Psoas muscle (tissue), 8 donors: ENCODE results near the gene OR13H1. TPM values are rescaled to one million over a fixed set of nuclear protein-coding genes. Genes with fewer than 3 reads are reported as not detected.
"Not testable (repeated sequence)": the region's sequence is repeated elsewhere in the genome, so short reads cannot be mapped to it uniquely, and the experiment has no call there.

ENCODE experiments used
- ATAC-seq, 4 donors: fragments of 200-7000 bp; cut with Tn5 transposase; one replicate each; pipeline ENCODE4 v1.9.1; 2020; ENCODE audit warnings: moderate library complexity in 3 of 4, mild to moderate bottlenecking in 2 of 4
- DNase-seq, 2 donors: peaks; one replicate each; pipeline ENCODE4 v3.0.0-alpha.2; 2020
- H3K27ac ChIP-seq: fragments of 200-600 bp; one replicate; pipeline ENCODE4 v1.8.0; 2022
- H3K27me3 ChIP-seq, 3 donors: fragments of 200-600 bp in 1 of 3; one replicate each; pipeline versions ENCODE4 v1.6.1 to v1.8.0; 2013 to 2022; ENCODE audit warnings: low read length in 2 of 3, mild to moderate bottlenecking in 2 of 3, moderate library complexity in 1 of 3; ENCODE audit not compliant: insufficient read depth in 3 of 3
- H3K36me3 ChIP-seq, 2 donors: fragments of 200-600 bp in 1 of 2; one replicate each; pipeline versions ENCODE4 v1.6.1 to v1.8.0; 2013 to 2022; ENCODE audit warnings: low read depth in 1 of 2, mild to moderate bottlenecking in 1 of 2, moderate library complexity in 1 of 2; ENCODE audit not compliant: insufficient read depth in 1 of 2
- H3K4me1 ChIP-seq: fragments of 200-600 bp; one replicate; pipeline ENCODE4 v1.8.0; 2022
- H3K4me3 ChIP-seq: fragments of 200-600 bp; one replicate; pipeline ENCODE4 v1.8.0; 2022; ENCODE audit warnings: mild to moderate bottlenecking
- H3K9me3 ChIP-seq: fragments of 200-600 bp; one replicate; pipeline ENCODE4 v1.8.0; 2022
- whole genome bisulfite sequencing, 3 donors: extraction: QIAGEN DNeasy Blood & Tissue Kit; methylation state at CpG; one replicate each; pipeline versions ENCODE4 v1.1.6 to v1.1.7; 2013; 5-methylcytosine and 5-hydroxymethylcytosine counted together
- intact Hi-C, 2 donors: fragments of 100-400 bp; cut with DNase I; formaldehyde crosslinking; loops; one replicate each; pipeline versions ENCODE4 v1.11.0 to v1.14.2; 2022
- polyA plus RNA-seq, 3 donors: library from polyadenylated mRNA; stranded (reverse); fragments of 200-250 nt; gene quantifications; one replicate each; pipeline ENCODE4 v1.2.3, GENCODE V29; 2013
- total RNA-seq, 4 donors: library from RNA; stranded (reverse); fragmentation: NEBNext Ultra II Directional in 2 of 4; extraction: Animal tissue kit (Norgen Biotek cat#: 25700) in 2 of 4; gene quantifications; one replicate each; pipeline versions ENCODE4 v1.2.1 to v1.2.4, GENCODE V29; 2021 to 2023
- TF ChIP-seq, protein P1 (sequence below): fragments of 200-600 bp; IDR thresholded peaks from one replicate; pipeline ENCODE4 v1.8.0; 2022; ENCODE audit warnings: antibody characterized with exemption
- donor health status: healthy with polysubstance abuse.
- donor health status: DM: no; HTN: no; CAD: no; lungs with moderate emphysema.
- donor health status: Bipolar disorder and iron deficiency.
- donor health status: healthy.
- donor health status: DM: yes; HTN: yes; CAD: no.
- donor health status: DM: no; HTN: no; CAD: no.
- donor health status: DM: no; HTN: no; CAD: no.
- donor health status: DM: yes; HTN: yes; CAD: no.

The OR13H1 gene
- total and polyA plus RNA-seq, 7 donors, result not detected

DNA sequence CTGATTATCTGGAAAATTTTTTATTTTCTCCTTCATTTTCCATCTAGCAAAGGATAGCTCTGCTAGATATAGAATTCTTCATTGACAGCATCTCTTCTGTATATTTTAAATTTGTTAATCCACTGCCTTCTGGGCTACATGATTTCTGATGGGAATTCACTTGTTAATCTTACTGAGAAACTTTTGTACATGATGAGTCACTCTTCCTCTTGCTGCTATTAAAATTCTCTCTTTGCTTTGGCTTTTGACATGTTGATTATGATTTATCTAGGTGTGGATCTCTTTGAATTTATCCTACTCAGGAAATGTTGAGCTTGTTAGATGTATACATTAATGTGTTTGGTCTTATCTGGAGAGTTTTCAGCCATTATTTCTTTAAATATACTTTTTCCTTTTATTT lies 27.5 kb downstream of the OR13H1 start:
- H3K27ac ChIP-seq, result no peak overlapping the region
- DNase-seq (no peak), ATAC-seq (no peak)
- H3K4me3 ChIP-seq, result no peak overlapping the region
- no peaks in the 10 kb centered on the region for H3K4me1 ChIP-seq
- intact Hi-C loops, result no loop called here
- H3K9me3 ChIP-seq, result no peaks in the 10 kb centered on the region
- no peaks in the 10 kb centered on the region for H3K36me3 ChIP-seq
- TF ChIP-seq, protein P1, sequence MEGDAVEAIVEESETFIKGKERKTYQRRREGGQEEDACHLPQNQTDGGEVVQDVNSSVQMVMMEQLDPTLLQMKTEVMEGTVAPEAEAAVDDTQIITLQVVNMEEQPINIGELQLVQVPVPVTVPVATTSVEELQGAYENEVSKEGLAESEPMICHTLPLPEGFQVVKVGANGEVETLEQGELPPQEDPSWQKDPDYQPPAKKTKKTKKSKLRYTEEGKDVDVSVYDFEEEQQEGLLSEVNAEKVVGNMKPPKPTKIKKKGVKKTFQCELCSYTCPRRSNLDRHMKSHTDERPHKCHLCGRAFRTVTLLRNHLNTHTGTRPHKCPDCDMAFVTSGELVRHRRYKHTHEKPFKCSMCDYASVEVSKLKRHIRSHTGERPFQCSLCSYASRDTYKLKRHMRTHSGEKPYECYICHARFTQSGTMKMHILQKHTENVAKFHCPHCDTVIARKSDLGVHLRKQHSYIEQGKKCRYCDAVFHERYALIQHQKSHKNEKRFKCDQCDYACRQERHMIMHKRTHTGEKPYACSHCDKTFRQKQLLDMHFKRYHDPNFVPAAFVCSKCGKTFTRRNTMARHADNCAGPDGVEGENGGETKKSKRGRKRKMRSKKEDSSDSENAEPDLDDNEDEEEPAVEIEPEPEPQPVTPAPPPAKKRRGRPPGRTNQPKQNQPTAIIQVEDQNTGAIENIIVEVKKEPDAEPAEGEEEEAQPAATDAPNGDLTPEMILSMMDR, result no peak
- peaks cover 0 to 20% (median 0%) of the 10 kb centered on the region in 3 donors for H3K27me3 ChIP-seq

- intact Hi-C loops, result no loop called here
- no peak for DNase-seq
- no peak overlapping the region for H3K27ac ChIP-seq
- no peaks in the 10 kb centered on the region for H3K4me1 ChIP-seq
- no peak for ATAC-seq
- no peaks in the 10 kb centered on the region for H3K36me3 ChIP-seq
- WGBS, 3 donors, result 28 to 39% (median 39%) methylated on average over 5 of the region's 5 CpGs
- TF ChIP-seq, protein P1, result no peak
- no peak overlapping the region for H3K4me3 ChIP-seq
- no peaks in the 10 kb centered on the region for H3K9me3 ChIP-seq
- peaks cover 0 to 19% (median 0%) of the 10 kb centered on the region in 3 donors for H3K27me3 ChIP-seq
These were observed 28.6 kb downstream of the OR13H1 start for GRCh38 chrX:131572372-131573014.

- intact Hi-C loops, result no loop called here
These were observed 33.5 kb downstream of the OR13H1 start for GRCh38 chrX:131577413-131577812.

DNA sequence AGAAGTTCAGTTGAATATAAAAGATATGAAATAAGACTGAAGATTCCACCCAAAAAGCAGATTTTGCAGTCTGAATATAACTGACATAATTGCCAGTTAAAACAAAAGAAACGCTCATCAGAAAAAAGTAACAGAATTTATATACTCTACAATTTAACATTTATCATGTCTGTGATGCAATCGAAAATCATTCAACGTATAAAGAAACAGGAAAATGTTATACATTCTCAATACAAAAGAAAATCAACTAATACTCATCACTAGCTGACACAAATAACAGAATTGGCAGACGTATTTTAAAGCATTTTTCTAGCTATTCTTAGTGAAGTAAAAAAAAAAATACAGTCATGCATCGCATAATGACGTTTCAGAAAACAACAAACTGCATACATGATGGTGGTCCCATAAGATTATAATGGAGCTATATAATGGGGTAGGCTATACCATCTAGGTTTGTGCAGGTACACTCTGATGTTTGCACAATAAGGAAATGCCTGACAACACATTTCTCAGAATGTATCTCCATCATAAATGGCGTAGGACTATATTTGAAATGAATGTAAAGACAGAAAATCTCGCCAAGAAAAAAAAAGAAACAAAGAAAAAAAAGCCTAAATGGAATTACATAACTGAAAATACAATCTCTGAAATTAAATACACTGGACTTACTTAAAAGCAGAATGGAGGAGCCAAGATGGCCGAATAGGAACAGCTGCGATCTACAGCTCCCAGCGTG lies 34.3 kb downstream of the OR13H1 start:
- ATAC-seq (no peak), DNase-seq (no peak)
- 71 to 88% (median 87%) methylated on average over 11 of the region's 11 CpGs for WGBS, 3 donors
- H3K36me3 ChIP-seq, result no peaks in the 10 kb centered on the region
- H3K27ac ChIP-seq, result no peak overlapping the region
- H3K27me3 ChIP-seq, result peaks cover 0 to 12% (median 0%) of the 10 kb centered on the region in 3 donors
- TF ChIP-seq, protein P1, result no peak
- intact Hi-C loops, result no loop called here
- no peak overlapping the region for H3K4me3 ChIP-seq
- H3K9me3 ChIP-seq, result no peaks in the 10 kb centered on the region
- H3K4me1 ChIP-seq, result no peaks in the 10 kb centered on the region

More at GRCh38 chrX:131577413-131577812, 33.5 kb downstream of the OR13H1 start:
- no peak for ATAC-seq
- peaks cover 0 to 12% (median 0%) of the 10 kb centered on the region in 3 donors for H3K27me3 ChIP-seq
- H3K36me3 ChIP-seq, result no peaks in the 10 kb centered on the region
- H3K27ac ChIP-seq, result no peak overlapping the region
- TF ChIP-seq, protein P1, result no peak
- no peak for DNase-seq
- no peaks in the 10 kb centered on the region for H3K9me3 ChIP-seq
- H3K4me3 ChIP-seq, result no peak overlapping the region
- H3K4me1 ChIP-seq, result no peaks in the 10 kb centered on the region

- H3K9me3 ChIP-seq, ATAC-seq, DNase-seq, H3K27me3 ChIP-seq, H3K27ac ChIP-seq, intact Hi-C loops, H3K36me3 ChIP-seq, H3K4me1 ChIP-seq, H3K4me3 ChIP-seq: not testable (repeated sequence)
- 66 to 97% (median 88%) methylated on average over 9 to 26 of the region's 34 CpGs for WGBS, 3 donors
These were observed 35.0 kb downstream of the OR13H1 start for GRCh38 chrX:131578735-131579367.
